ENCODE data around the gene SHB.
"Not testable (repeated sequence)": the region's sequence is repeated elsewhere in the genome, so short reads cannot be mapped to it uniquely, and the experiment has no call there.

DNA sequence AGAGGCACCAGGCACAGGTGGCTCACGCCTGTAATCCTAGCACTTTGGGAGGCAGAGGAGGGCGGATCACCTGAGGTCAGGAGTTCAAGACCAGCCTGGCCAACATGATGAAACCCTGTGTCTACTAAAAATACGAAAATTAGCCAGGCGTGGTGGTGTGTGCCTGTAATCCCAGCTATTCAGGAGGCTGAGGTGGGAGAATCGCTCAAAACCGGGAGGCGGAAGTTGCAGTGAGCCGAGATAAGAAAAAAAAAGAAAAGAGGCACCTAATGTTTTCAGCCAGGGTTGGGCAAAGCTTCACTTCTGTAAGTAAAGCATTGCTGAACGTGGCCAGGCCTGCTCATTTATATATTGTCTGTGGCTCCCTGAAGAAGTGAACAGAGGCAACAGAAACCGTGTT lies 23.1 kb downstream of the SHB start:
- TF ChIP-seq, protein P1, sequence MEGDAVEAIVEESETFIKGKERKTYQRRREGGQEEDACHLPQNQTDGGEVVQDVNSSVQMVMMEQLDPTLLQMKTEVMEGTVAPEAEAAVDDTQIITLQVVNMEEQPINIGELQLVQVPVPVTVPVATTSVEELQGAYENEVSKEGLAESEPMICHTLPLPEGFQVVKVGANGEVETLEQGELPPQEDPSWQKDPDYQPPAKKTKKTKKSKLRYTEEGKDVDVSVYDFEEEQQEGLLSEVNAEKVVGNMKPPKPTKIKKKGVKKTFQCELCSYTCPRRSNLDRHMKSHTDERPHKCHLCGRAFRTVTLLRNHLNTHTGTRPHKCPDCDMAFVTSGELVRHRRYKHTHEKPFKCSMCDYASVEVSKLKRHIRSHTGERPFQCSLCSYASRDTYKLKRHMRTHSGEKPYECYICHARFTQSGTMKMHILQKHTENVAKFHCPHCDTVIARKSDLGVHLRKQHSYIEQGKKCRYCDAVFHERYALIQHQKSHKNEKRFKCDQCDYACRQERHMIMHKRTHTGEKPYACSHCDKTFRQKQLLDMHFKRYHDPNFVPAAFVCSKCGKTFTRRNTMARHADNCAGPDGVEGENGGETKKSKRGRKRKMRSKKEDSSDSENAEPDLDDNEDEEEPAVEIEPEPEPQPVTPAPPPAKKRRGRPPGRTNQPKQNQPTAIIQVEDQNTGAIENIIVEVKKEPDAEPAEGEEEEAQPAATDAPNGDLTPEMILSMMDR (IDR thresholded peaks at IDR 0.05), result not testable (repeated sequence)
- TF ChIP-seq POLR2AphosphoS5, EP300 (IDR thresholded peaks at IDR 0.05): not testable (repeated sequence)
